GM21619 (cell line): ENCODE data around the gene MLLT3.
A peak's percentile ranks its signal among the peaks of the same experiment; 100 is the strongest.
"Not testable (repeated sequence)": the region's sequence is repeated elsewhere in the genome, so short reads cannot be mapped to it uniquely, and the experiment has no call there.

Experiments used
- ATAC-seq: cut with Tn5 transposase; IDR thresholded peaks from one replicate; pipeline ENCODE4 v1.9.1; 2021; ENCODE audit not compliant: unreplicated experiment

Gene MLLT3

DNA sequence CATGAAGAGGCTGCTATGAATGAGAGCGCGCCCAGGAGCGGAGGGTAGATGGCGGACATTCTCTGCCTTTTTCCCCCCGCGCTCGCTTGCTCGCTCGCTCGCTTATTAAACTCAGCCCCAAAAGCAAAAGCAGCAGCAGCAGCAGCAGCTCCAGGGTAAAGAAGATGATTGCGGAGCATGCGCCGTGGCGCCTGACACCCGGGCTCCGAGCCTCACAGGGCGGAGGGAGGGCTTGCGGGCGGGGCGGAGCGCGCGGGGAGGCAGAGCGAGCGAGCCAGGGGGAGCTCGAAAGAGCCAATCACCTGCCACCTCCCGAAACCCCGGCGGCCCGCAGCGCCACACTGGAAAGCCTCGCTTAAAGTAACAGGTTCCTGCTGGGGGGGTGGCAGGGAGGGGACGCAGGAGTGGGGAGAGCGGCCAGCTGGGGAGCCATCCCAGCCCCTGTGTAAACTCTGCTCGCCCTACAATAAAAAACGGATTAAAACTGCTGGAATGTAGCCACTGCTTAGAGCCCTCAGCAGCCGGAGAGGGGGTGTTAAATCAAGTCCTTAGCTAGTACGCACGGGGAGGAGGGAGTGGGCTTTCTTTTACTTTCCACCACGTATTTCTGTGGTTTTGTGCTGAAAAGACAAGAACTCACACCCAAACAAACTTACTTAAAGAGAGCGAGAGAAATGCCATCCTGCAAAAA lies at the start of gene MLLT3:
Gene MLLT3 (minus strand): TSS at position 170 of the 691 bp plus-strand sequence.
- peak; percentile 71 for ATAC-seq

DNA sequence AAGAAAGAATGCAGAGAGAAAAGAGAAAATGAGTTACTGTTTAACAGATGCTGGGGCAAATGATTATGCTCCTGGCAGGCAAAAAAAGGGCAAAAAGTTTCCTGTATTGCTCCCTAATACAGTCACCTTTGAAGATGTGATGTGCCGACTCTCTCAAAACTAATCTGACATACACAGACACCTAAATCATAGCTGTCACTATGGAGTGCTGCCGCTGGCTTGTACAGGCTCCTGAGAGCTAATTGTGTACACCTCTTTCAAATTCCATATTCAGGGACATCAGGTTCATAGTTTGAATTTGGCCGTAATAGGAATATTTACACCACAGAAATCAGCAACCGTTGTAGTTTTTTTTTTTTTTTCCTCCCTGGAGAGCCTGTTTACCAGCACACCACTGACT lies 49.3 kb upstream of the MLLT3 start:
- no peak for ATAC-seq

DNA sequence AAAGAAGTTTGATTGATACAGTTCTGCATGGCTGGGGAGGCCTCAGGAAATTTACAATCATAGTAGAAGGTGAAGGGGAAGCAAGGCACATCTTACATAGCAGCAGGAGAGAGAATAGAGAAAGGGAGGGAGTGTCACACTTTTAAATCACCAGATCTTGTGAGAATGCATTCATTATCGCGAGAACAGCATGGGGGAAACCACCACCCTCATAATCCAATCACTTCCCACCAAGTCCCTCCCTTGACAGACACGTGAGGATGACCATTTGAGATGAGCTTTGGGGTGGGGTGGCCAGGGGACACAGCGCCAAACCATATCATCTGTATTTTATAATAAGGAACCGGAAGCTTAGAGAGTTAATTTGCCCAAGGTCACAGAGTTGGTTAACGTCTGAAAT lies 48.1 kb upstream of the MLLT3 start:
- no peak for ATAC-seq

DNA sequence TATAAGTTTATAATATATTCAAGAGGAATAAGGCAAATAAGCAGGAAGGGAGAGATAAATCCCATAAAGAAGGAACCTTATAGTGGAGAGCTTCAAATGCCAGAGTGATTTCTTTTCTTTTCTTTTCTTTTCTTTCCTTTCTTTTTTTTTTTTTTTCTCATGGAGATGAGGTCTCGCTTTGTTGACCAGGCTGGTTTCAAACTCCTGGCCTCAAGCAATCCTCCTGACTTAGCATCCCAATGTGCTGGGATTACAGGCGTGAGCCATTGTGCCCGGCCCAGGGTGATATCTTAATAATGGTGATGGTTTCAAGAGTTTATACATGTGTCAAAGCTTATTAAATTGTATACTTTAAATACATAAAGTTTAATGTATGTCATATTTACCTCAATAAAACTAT lies 42.2 kb upstream of the MLLT3 start:
- ATAC-seq: no peak

DNA sequence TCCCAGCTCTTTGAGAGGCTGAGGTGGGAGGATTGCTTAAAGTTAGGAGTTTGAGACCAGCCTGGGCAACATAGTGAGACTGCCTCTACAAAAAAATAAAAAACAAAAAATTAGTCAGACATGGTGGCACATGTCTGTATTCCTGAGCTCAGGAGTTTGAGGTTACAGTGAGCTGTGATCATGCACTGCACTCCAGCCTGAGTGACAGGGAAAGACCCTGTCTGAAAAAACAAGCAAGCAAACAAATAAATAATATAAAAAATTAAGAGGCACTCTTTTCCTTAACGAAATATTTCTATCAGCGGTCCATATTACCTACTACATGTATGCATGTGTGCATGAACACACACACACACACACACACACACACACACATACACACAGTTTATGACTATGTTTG lies 40.8 kb upstream of the MLLT3 start:
- no peak for ATAC-seq

DNA sequence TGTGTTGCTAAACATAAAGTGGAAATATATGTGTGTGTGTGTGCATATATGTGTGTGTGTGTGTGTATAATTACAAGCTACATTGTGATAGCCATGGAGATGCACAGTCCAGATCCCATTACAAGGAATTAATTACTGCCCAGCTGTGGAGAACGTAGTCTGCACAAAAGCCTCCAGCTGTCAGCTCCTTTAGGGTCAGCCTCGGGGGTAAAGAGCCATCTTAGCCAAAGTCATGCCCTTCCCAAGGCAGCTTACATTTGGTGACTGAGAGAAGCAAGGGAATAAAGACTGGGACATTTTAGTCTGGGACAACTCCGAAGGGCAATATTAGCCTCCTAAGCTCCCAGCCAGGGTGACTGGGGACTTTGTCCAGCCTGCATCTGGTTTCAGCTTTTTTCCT lies 39.9 kb upstream of the MLLT3 start:
- no peak for ATAC-seq

DNA sequence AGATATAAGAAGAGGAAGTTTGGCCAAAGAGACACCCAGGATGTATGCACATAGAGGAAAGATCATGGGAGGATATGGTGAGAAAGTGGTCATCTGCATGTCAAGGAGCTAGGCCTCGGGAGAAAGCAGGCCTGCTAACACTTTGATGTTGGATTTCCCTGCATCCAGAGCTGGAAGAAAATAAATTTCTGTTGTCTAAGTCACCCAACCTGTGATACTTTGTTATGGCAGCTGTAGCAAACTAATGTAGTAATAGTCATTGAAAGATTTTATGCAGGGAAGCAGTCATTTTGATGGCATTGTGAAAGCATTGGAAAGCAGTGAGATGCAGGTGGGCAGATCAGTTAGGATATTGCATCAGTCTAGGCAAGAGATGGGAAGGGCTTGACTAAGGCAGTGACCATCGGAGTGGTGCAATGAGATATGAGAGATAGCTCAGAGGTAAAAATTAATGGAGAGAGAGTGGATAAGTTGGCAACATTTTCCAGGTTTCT lies 37.2 kb upstream of the MLLT3 start:
- ATAC-seq: no peak

DNA sequence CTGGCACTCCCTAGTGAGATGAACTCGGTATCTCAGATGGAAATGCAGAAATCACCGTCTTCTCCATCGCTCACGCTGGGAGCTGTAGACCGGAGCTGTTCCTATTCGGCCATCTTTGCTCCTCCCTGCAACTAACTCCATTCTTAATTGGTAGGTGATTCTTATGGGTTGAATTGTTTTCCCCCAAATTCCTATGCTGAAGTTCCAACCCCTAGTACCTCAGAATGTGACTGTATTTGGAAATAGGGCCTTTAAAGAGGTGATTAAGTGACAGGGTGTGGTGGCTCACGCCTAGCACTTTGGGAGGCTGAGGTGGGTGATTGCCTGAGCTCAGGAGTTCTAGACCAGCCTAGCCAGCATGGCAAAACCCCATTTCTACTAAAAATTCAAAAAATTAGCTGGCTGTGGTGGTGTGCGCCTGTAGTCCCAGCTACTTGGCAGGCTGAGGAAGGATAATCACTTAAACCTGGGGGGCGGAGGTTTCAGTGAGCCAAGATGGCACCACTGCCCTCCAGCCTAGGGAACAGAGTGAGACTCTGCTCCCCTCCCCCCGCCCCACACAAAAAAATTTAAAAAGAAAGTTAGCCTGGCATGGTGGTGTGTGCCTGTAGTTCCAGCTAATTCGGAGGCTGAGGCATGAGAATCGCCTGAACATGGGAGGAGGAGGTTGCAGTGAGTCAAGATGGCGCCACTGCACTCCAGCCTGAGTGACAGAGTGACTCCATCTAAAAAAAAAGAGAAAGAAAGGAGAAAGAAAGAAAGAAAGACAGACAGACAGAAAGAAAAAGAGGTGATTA lies 36.6 kb upstream of the MLLT3 start:
- ATAC-seq: no peak

DNA sequence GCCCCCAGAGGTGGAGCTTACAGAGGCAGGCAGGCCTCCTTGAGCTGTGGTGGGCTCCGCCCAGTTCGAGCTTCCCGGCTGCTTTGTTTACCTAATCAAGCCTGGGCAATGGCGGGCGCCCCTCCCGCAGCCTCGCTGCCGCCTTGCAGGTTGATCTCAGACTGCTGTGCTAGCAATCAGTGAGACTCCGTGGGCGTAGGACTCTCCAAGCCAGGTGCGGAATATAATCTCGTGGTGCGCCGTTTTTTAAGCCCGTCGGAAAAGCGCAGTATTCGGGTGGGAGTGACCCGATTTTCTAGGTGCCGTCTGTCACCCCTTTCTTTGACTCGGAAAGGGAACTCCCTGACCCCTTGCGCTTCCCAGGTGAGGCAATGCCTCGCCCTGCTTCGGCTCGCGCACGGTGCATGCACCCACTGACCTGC lies 36.0 kb upstream of the MLLT3 start:
- ATAC-seq: not testable (repeated sequence)

DNA sequence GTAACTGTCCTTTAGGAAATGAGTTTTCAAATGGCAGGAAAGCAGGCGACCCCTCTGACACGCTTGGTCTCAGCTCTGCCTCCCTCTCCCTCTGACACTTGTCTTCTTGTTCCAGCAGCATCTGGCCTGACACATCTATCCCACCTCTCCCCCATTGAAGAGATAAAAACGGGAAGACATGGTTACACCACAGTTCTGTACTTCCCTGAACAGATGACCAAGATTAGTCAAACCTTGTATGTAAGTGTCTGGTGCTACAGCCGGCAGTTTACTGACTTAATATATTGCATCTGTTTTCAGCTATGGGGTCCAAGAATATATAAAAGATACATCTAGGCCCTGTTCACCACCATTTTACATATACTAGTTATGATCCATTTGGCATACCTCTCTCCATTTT lies 29.6 kb upstream of the MLLT3 start:
- ATAC-seq: no peak

DNA sequence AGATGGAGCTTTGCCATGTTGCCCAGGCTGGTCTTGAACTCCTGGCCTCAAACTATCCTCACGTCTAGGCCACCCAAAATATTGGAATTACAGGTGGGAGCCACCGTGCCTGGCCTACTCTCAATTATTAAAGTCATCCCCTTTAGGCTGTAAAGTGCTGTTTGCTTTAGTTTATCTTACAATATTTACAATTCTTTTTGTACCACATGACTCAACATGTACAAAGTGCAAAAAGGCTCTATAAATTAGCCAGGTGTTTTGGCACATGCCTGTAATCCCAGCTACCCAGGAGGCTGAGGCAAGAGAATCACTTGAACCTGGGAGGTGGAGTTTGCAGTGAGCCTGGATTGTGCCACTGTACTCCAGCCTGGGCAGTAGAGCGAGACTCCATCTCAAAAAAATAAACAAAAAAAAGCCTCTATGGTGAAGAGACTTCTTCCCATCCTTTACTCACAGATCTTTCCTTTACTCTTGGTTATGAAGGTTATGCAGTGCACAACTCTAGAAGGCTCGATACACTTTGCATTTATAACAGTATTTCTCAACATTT lies 28.5 kb upstream of the MLLT3 start:
- no peak for ATAC-seq

DNA sequence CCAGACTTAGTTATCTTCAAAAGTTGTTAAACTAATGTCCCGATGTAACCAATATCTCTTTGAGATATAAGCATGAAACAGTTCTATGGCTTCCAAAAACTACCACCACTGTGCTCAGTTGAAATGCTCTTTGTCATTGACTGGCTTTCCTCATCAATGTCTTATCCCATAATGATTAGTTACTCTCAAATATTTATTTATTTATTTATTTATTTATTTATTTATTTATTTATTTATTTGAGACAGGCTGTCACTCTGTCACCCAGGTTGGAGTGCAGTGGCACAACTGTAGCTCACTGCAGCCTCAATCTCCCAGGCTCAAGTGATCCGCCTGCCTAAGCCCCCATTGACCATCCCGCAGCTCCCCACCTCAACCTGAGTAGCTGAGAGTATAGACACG lies 28.0 kb upstream of the MLLT3 start:
- ATAC-seq: no peak

DNA sequence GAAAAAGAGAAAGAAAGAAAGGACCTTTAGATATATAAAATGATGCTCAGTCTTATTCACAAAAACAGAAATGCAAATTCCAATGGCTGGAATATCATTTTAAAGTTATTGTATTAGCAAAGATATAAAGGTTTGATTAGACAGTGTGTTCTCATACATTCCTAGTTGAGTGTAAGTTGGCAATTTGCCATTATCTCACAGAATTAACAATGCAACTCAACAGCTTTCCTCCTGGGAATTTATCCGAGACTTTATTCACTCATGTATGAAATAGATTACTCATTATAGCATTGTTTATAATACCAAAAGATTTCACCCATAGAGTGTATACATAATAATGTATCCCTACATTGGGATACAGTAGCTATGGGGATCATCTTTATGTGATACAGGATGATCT lies 27.1 kb upstream of the MLLT3 start:
- no peak for ATAC-seq

DNA sequence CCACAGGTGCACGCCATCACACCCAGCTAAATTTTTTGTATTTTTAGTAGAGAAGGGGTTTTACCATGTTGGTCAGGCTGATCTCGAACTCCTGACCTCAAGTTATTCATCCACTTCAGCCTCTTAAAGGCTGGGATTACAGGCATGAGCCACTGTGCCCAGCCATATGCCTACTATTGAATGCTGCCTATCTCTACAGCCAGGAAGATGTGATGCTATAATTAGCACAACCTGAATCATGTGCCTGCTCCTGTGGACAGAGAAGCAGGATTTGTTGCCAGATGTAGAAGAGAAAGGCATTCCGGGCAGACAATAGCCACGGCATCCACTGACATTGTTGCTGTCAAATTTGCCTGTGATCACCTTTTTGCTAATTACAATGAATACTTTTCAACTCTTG lies 24.4 kb upstream of the MLLT3 start:
- ATAC-seq: no peak

DNA sequence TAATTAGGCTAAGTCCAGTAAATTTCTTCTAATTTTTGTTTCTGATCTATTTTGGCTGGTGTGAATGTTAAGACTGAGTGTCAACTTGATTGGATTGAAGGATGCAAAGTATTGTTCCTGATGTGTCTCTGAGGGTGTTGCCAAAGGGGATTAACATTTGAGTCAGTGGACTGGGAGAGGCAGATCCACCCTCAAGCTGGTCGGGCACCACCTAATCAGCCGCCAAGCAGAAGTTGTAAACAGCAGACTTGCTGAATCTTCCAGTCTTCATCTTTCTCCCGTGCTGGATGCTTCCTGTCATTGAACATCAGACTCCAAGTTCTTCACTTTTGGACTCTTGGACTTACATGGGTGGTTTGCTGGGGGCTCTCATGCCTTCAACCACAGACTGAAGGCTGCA lies 21.4 kb upstream of the MLLT3 start:
- no peak for ATAC-seq

DNA sequence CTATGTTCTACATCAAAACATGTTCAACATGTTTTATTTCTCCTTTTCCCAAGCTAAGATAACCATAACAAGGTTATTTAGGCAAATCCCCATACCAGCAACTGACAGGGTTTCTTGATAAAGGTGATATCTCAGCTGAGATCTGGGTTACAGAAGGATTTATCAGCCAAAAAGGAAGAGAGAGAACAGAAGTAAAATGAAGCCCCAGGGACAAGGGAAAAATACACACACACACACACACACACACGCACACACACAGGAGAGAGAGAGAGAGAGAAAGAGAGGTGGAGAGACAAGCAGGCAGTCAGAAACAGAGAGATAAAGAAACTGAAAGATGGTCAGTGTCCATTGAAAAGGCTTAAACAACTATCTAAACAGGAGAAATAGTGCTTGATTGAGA lies 19.7 kb upstream of the MLLT3 start:
- ATAC-seq: no peak

DNA sequence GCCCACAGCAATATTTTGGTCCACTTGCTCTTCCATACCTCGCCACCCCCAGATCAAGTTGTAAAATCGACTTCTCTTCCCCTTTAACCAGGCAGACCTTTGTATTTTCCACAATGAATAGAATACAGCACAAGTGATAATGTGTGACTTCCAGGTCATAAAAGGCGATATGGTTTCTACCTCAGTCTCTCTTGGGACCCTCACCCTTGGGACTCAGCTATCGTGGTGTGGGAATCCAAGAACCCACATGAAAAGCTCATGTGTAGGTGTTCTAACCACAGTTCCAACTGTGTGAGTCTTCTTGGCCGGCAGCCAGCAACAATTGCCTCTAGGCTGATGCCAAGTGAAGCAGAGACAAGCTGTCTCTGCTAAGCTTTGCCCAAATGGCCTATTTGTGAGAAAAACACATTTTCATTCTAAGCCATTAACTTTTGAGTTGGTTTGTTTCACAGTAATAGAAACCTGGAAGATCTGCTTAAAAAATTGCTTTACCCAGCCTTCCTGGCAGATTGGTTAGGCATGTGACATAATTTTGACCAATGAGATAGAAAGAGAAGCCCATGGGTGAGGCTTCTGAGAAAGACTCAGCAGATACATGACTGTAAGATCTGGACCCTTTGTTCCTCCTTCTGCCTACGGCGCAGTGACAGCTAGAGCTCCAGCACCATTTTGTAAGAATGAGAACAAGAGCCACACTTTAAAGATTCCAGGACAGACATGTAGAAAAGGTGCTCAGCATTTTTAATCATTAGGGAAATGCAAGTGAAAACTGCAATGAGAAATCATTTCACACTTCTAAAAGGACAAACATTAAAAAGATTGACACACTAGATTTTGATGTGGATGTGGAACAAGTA lies 18.3 kb upstream of the MLLT3 start:
- peak; percentile 88 for ATAC-seq

DNA sequence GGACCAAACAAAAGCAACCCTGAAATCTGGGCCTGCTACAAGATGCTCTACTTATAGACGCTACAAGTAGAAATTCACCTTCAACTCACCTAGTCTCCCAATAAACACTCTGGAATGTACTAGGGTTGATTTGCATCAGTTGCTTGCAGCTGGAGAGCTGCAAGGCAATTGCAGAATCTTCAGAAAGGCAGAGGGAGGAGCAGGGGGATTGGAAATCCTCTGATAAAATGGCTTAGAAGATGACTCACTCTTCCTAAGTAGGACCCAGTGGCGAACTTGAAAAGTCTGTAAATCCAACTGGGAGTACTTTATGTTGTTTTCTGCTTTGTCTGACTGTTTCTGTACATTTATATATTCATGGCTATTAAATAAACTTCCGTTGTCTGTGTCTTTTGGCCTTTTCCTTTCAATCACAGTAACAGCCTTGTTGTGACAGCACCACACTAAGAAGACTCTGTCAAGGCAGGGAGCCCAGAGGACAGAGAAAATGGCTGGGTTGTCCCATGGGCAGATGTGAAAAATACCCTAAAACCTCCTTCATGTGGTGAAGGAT lies 14.7 kb upstream of the MLLT3 start:
- ATAC-seq: no peak

DNA sequence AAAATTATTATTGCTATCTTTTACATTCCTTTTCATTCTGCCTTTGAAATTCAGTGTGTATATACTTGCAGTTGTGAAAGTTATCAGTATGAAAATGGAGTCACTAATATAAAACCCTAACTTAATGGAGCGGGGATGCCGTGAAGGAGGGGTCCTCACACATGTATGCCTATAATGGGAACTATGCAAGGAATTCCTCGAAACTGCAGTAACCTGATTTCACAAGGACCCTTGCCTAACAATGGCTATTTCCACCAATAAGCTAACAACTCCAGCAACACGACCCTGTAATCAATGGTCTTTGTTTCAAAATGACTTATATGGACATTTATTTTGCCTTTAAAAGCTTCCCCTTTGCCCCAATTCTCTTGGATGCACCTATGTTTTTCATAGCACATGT lies 12.6 kb upstream of the MLLT3 start:
- no peak for ATAC-seq

DNA sequence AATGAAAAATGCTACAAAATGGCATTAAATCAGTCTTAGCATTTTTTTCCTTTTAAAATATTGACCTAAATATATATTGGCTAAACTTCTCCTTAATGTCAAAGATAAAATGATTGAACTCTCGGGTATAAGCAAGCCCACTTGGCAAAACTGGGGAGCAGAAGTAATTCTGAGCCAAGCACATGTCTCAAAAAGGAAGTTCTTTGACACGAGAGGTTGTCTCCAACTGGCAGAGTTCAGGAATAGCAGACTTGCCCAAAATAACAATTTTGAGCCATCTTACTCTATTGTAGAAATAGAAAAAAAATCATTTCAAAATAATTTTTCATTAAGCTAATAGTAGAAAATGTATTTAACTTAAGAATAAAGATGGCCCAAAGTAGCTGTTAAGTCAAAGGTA lies 10.4 kb upstream of the MLLT3 start:
- ATAC-seq: no peak
